ENCODE data around the gene PAX7. TPM values are rescaled to one million over a fixed set of nuclear protein-coding genes. Genes with fewer than 3 reads are reported as not detected.

PAX7 gene
- total RNA-seq, 2 experiments from 2014 or later: not detected

- no peak for DNase-seq
- POLR2A ChIA-PET: no interaction called here
Observed at GRCh38 chr1:18711003-18711402, 80.4 kb downstream of the PAX7 start.

GRCh38 chr1:18711536-18712251 is 81.0 kb downstream of the PAX7 start:
- Mint-ChIP-seq H3K4me1 (ENCODE audit: low read depth) (peaks cover 3% of the 10 kb centered on the region), H3K9me3 (no peaks in the 10 kb centered on the region), H3K27me3 (peaks cover 45% of the 10 kb centered on the region), H3K4me3 (no peak overlapping the region), H3K36me3 (no peaks in the 10 kb centered on the region), H3K27ac (no peak overlapping the region)
- no peak for DNase-seq
- CTCF ChIA-PET: no interaction called here
- POLR2A ChIA-PET: no interaction called here
- intact Hi-C loops (cut with micrococcal nuclease): no loop called here

More at GRCh38 chr1:18711003-18711402, 80.4 kb downstream of the PAX7 start:
- Mint-ChIP-seq H3K36me3 (no peaks in the 10 kb centered on the region), H3K9me3 (no peaks in the 10 kb centered on the region), H3K4me3 (no peak overlapping the region), H3K27me3 (peaks cover 43% of the 10 kb centered on the region), H3K4me1 (ENCODE audit: low read depth) (no peaks in the 10 kb centered on the region), H3K27ac (no peak overlapping the region)
- CTCF ChIA-PET: no interaction called here
- intact Hi-C loops (cut with micrococcal nuclease): no loop called here

GRCh38 chr1:18712252-18712600 is 81.6 kb downstream of the PAX7 start:
- no peaks in the 10 kb centered on the region for H3K9me3 Mint-ChIP-seq
- no peaks in the 10 kb centered on the region for H3K36me3 Mint-ChIP-seq
- DNase-seq: no peak
- intact Hi-C loops (cut with micrococcal nuclease): no loop called here
- POLR2A ChIA-PET: no interaction called here
- peaks cover 44% of the 10 kb centered on the region for H3K27me3 Mint-ChIP-seq
- peaks cover 4% of the 10 kb centered on the region for H3K4me1 Mint-ChIP-seq (ENCODE audit: low read depth)
- no peak overlapping the region for H3K27ac Mint-ChIP-seq
- no peak overlapping the region for H3K4me3 Mint-ChIP-seq
- CTCF ChIA-PET: no interaction called here

GRCh38 chr1:18714404-18715175 is 83.9 kb downstream of the PAX7 start:
- Mint-ChIP-seq H3K27ac (no peak overlapping the region), H3K27me3 (peaks cover 53% of the 10 kb centered on the region), H3K9me3 (no peaks in the 10 kb centered on the region), H3K4me3 (no peak overlapping the region), H3K36me3 (no peaks in the 10 kb centered on the region), H3K4me1 (ENCODE audit: low read depth) (peaks cover 8% of the 10 kb centered on the region)
- ChIA-PET CTCF (no interaction called here), POLR2A (no interaction called here)
- DNase-seq: no peak
- intact Hi-C loops (cut with micrococcal nuclease): no loop called here

- H3K27me3 Mint-ChIP-seq: peaks cover 50% of the 10 kb centered on the region
- intact Hi-C loops (cut with micrococcal nuclease): no loop called here
- no peaks in the 10 kb centered on the region for H3K9me3 Mint-ChIP-seq
- H3K4me3 Mint-ChIP-seq: no peak overlapping the region
- DNase-seq: no peak
- H3K36me3 Mint-ChIP-seq: no peaks in the 10 kb centered on the region
- no peak overlapping the region for H3K27ac Mint-ChIP-seq
- CTCF ChIA-PET: interaction anchor here (0.5 kb wide), 1 partner anchor 28 kb away, joined by 4 read pairs; no protein-coding TSS in a partner anchor
- POLR2A ChIA-PET: no interaction called here
- peaks cover 8% of the 10 kb centered on the region for H3K4me1 Mint-ChIP-seq (ENCODE audit: low read depth)
Observed at GRCh38 chr1:18716112-18716784, 85.6 kb downstream of the PAX7 start.

- Mint-ChIP-seq H3K4me1 (ENCODE audit: low read depth) (peaks cover 8% of the 10 kb centered on the region), H3K4me3 (no peak overlapping the region), H3K9me3 (no peaks in the 10 kb centered on the region), H3K27ac (no peak overlapping the region), H3K36me3 (no peaks in the 10 kb centered on the region), H3K27me3 (peaks cover 55% of the 10 kb centered on the region)
- no peak for DNase-seq
- intact Hi-C loops (cut with micrococcal nuclease): no loop called here
- ChIA-PET POLR2A (no interaction called here), CTCF (no interaction called here)
Observed at GRCh38 chr1:18716785-18717678, 86.4 kb downstream of the PAX7 start.

- intact Hi-C loops (cut with micrococcal nuclease): no loop called here
- peaks cover 8% of the 10 kb centered on the region for H3K4me1 Mint-ChIP-seq (ENCODE audit: low read depth)
- H3K4me3 Mint-ChIP-seq: no peak overlapping the region
- H3K9me3 Mint-ChIP-seq: no peaks in the 10 kb centered on the region
- POLR2A ChIA-PET: no interaction called here
- H3K27ac Mint-ChIP-seq: no peak overlapping the region
- H3K36me3 Mint-ChIP-seq: no peaks in the 10 kb centered on the region
- DNase-seq: no peak
- peaks cover 54% of the 10 kb centered on the region for H3K27me3 Mint-ChIP-seq
- CTCF ChIA-PET: no interaction called here
Observed at GRCh38 chr1:18719786-18720451, 89.3 kb downstream of the PAX7 start.

GRCh38 chr1:18721041-18721440 is 90.4 kb downstream of the PAX7 start:
- no peak overlapping the region for H3K27ac Mint-ChIP-seq
- intact Hi-C loops (cut with micrococcal nuclease): no loop called here
- H3K4me1 Mint-ChIP-seq (ENCODE audit: low read depth): peaks cover 8% of the 10 kb centered on the region
- H3K9me3 Mint-ChIP-seq: no peaks in the 10 kb centered on the region
- ChIA-PET CTCF (no interaction called here), POLR2A (no interaction called here)
- H3K36me3 Mint-ChIP-seq: no peaks in the 10 kb centered on the region
- no peak overlapping the region for H3K4me3 Mint-ChIP-seq
- DNase-seq: no peak
- peaks cover 52% of the 10 kb centered on the region for H3K27me3 Mint-ChIP-seq

- CTCF ChIA-PET: no interaction called here
- H3K9me3 Mint-ChIP-seq: no peaks in the 10 kb centered on the region
- H3K4me3 Mint-ChIP-seq: no peak overlapping the region
- intact Hi-C loops (cut with micrococcal nuclease): no loop called here
- POLR2A ChIA-PET: no interaction called here
- peaks cover 48% of the 10 kb centered on the region for H3K27me3 Mint-ChIP-seq
- DNase-seq: no peak
- H3K4me1 Mint-ChIP-seq (ENCODE audit: low read depth): peaks cover 5% of the 10 kb centered on the region
- no peak overlapping the region for H3K27ac Mint-ChIP-seq
- H3K36me3 Mint-ChIP-seq: no peaks in the 10 kb centered on the region
Observed at GRCh38 chr1:18721776-18722175, 91.1 kb downstream of the PAX7 start.

- Mint-ChIP-seq H3K4me1 (ENCODE audit: low read depth) (peaks cover 4% of the 10 kb centered on the region), H3K9me3 (no peaks in the 10 kb centered on the region), H3K4me3 (no peak overlapping the region), H3K36me3 (no peaks in the 10 kb centered on the region), H3K27ac (no peak overlapping the region), H3K27me3 (peaks cover 52% of the 10 kb centered on the region)
- intact Hi-C loops (cut with micrococcal nuclease): no loop called here
- no peak for DNase-seq
- ChIA-PET CTCF (no interaction called here), POLR2A (no interaction called here)
Observed at GRCh38 chr1:18722270-18722669, 91.6 kb downstream of the PAX7 start.

GRCh38 chr1:18723206-18723605 is 92.6 kb downstream of the PAX7 start:
- H3K27me3 Mint-ChIP-seq: peaks cover 49% of the 10 kb centered on the region
- ChIA-PET CTCF (no interaction called here), POLR2A (no interaction called here)
- H3K27ac Mint-ChIP-seq: no peak overlapping the region
- no peaks in the 10 kb centered on the region for H3K36me3 Mint-ChIP-seq
- H3K9me3 Mint-ChIP-seq: no peaks in the 10 kb centered on the region
- DNase-seq: no peak
- intact Hi-C loops (cut with micrococcal nuclease): no loop called here
- H3K4me3 Mint-ChIP-seq: no peak overlapping the region
- H3K4me1 Mint-ChIP-seq (ENCODE audit: low read depth): no peaks in the 10 kb centered on the region
